Measurements from ENCODE around the gene MINDY2. TPM values are rescaled to one million over a fixed set of nuclear protein-coding genes. Genes with fewer than 3 reads are reported as not detected.

MINDY2 gene
- total RNA-seq, 2 donors from 2014 or later: 26.6 to 32.5 TPM

DNA sequence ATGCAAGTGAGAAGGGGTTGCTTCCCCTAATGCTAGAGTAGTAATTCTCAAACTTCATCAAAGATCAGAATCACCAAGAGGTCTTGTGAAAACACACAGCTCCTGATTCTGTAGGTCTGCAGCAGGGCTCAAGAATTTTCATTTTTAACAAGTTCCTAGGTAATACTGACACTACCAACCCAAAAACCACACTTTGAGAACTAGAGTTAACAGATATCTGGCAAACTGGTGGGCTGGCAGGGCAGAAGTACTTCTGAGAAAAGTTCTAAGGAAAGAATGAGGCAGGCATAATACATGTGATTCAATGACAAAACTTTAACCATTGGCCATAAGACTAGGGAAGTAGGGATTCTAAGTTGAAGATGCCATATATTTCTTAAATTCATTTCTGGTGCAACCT, 8.8 kb upstream of the MINDY2 start:
- H3K27ac Mint-ChIP-seq: no peak overlapping the region
- Histone ChIP-seq H3K9ac (ENCODE audit: extremely low read depth, low read length, poor library complexity, severe bottlenecking) (no peak overlapping the region), H3K27ac (ENCODE audit: low read depth, low read length) (no peak overlapping the region), H3K36me3 (ENCODE audit: control insufficient read depth, insufficient read depth, low read length) (no peaks in the 10 kb centered on the region), H3K9me3 (ENCODE audit: control insufficient read depth, low read length) (peaks cover 11% of the 10 kb centered on the region), H3K4me3 (ENCODE audit: low read length) (no peak overlapping the region), H3K4me1 (ENCODE audit: control insufficient read depth, insufficient read depth, low read length) (no peaks in the 10 kb centered on the region), H3K27me3 (ENCODE audit: control insufficient read depth, insufficient read depth, low read length, poor library complexity, severe bottlenecking) (no peaks in the 10 kb centered on the region)
- peaks cover 13% of the 10 kb centered on the region for H3K9me3 Mint-ChIP-seq
- no peaks in the 10 kb centered on the region for H3K36me3 Mint-ChIP-seq (ENCODE audit: low read depth)
- no peaks in the 10 kb centered on the region for H3K27me3 Mint-ChIP-seq (ENCODE audit: insufficient read depth)
- TF ChIP-seq, protein P1, sequence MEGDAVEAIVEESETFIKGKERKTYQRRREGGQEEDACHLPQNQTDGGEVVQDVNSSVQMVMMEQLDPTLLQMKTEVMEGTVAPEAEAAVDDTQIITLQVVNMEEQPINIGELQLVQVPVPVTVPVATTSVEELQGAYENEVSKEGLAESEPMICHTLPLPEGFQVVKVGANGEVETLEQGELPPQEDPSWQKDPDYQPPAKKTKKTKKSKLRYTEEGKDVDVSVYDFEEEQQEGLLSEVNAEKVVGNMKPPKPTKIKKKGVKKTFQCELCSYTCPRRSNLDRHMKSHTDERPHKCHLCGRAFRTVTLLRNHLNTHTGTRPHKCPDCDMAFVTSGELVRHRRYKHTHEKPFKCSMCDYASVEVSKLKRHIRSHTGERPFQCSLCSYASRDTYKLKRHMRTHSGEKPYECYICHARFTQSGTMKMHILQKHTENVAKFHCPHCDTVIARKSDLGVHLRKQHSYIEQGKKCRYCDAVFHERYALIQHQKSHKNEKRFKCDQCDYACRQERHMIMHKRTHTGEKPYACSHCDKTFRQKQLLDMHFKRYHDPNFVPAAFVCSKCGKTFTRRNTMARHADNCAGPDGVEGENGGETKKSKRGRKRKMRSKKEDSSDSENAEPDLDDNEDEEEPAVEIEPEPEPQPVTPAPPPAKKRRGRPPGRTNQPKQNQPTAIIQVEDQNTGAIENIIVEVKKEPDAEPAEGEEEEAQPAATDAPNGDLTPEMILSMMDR (conservative IDR thresholded peaks at IDR 0.05): no peak
- H3K4me3 Mint-ChIP-seq: no peak overlapping the region
- H3K4me1 Mint-ChIP-seq: no peaks in the 10 kb centered on the region
- DNase-seq: no peak

DNA sequence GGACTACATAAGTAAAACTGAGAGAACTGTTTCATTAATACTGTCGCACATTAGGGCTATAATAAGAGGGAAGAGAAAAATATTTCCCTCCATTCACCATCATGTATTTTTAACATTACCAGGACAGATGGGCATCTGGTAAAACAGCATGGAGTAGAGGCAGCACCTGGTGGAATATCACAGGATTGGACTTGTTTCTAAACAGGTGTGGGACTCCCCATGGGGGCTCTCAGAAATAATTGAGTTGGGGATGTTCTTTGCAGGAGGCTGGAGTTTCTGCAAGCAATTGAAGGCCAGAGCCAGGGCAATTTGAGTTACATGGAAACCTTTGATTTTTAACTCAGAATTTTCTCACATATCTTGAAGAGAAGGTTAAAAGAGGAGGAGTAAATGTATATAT, 8.4 kb upstream of the MINDY2 start:
- Mint-ChIP-seq H3K27me3 (ENCODE audit: insufficient read depth) (no peaks in the 10 kb centered on the region), H3K27ac (no peak overlapping the region), H3K36me3 (ENCODE audit: low read depth) (no peaks in the 10 kb centered on the region), H3K4me1 (no peaks in the 10 kb centered on the region), H3K4me3 (no peak overlapping the region), H3K9me3 (peaks cover 13% of the 10 kb centered on the region)
- no peaks in the 10 kb centered on the region for H3K4me1 ChIP-seq (ENCODE audit: control insufficient read depth, insufficient read depth, low read length)
- H3K27me3 ChIP-seq (ENCODE audit: control insufficient read depth, insufficient read depth, low read length, poor library complexity, severe bottlenecking): no peaks in the 10 kb centered on the region
- H3K27ac ChIP-seq (ENCODE audit: low read depth, low read length): no peak overlapping the region
- no peaks in the 10 kb centered on the region for H3K36me3 ChIP-seq (ENCODE audit: control insufficient read depth, insufficient read depth, low read length)
- TF ChIP-seq, protein P1 (conservative IDR thresholded peaks at IDR 0.05): no peak
- H3K9ac ChIP-seq (ENCODE audit: extremely low read depth, low read length, poor library complexity, severe bottlenecking): no peak overlapping the region
- DNase-seq: no peak
- H3K9me3 ChIP-seq (ENCODE audit: control insufficient read depth, low read length): peaks cover 11% of the 10 kb centered on the region
- WGBS, 2 experiments (ENCODE audit: insufficient coverage in 1 of 2, insufficient read length in 1 of 2): no CpG with 5 or more reads among the region's 1 CpG
- no peak overlapping the region for H3K4me3 ChIP-seq (ENCODE audit: low read length)

- Mint-ChIP-seq H3K27me3 (ENCODE audit: insufficient read depth) (no peaks in the 10 kb centered on the region), H3K4me1 (no peaks in the 10 kb centered on the region), H3K9me3 (peaks cover 13% of the 10 kb centered on the region), H3K36me3 (ENCODE audit: low read depth) (no peaks in the 10 kb centered on the region), H3K4me3 (no peak overlapping the region), H3K27ac (no peak overlapping the region)
- H3K9me3 ChIP-seq (ENCODE audit: control insufficient read depth, low read length): peaks cover 11% of the 10 kb centered on the region
- H3K9ac ChIP-seq (ENCODE audit: extremely low read depth, low read length, poor library complexity, severe bottlenecking): no peak overlapping the region
- no peaks in the 10 kb centered on the region for H3K36me3 ChIP-seq (ENCODE audit: control insufficient read depth, insufficient read depth, low read length)
- no peaks in the 10 kb centered on the region for H3K27me3 ChIP-seq (ENCODE audit: control insufficient read depth, insufficient read depth, low read length, poor library complexity, severe bottlenecking)
- no peaks in the 10 kb centered on the region for H3K4me1 ChIP-seq (ENCODE audit: control insufficient read depth, insufficient read depth, low read length)
- H3K4me3 ChIP-seq (ENCODE audit: low read length): no peak overlapping the region
- DNase-seq: no peak
- 92 to 94% methylated on average over 5 of the region's 5 CpGs for WGBS, 2 experiments (ENCODE audit: insufficient coverage in 1 of 2, insufficient read length in 1 of 2)
- TF ChIP-seq, protein P1 (conservative IDR thresholded peaks at IDR 0.05): no peak
- no peak overlapping the region for H3K27ac ChIP-seq (ENCODE audit: low read depth, low read length)
Observed at GRCh38 chr15:58764468-58764867, 6.6 kb upstream of the MINDY2 start.
